Measurements from ENCODE around the gene FLCN.

FLCN gene

GRCh38 chr17:17228521-17229279 is 8.3 kb downstream of the FLCN start:
- no peak for TF ChIP-seq CTCF (IDR thresholded peaks at IDR 0.05; ENCODE audit: low read depth, low read length)
- in situ Hi-C loops (cut with HindIII; ENCODE audit: low sequenced_read_pairs): no loop called here
- no peak for DNase-seq (ENCODE audit: low read depth, low spot score)
- H3K4me3 ChIP-seq (ENCODE audit: low read depth, low read length): no peak overlapping the region

- in situ Hi-C loops (cut with HindIII; ENCODE audit: low sequenced_read_pairs): no loop called here
- DNase-seq (ENCODE audit: low read depth, low spot score): no peak
- TF ChIP-seq CTCF (IDR thresholded peaks at IDR 0.05; ENCODE audit: low read depth, low read length): no peak
- no peak overlapping the region for H3K4me3 ChIP-seq (ENCODE audit: low read depth, low read length)
These were observed 9.1 kb downstream of the FLCN start for GRCh38 chr17:17227608-17228520.

- no peak overlapping the region for H3K4me3 ChIP-seq (ENCODE audit: low read depth, low read length)
- no peak for TF ChIP-seq CTCF (IDR thresholded peaks at IDR 0.05; ENCODE audit: low read depth, low read length)
- no peak for DNase-seq (ENCODE audit: low read depth, low spot score)
- in situ Hi-C loops (cut with HindIII; ENCODE audit: low sequenced_read_pairs): no loop called here
These were observed 10.3 kb downstream of the FLCN start for GRCh38 chr17:17226451-17227265.

- no peak overlapping the region for H3K4me3 ChIP-seq (ENCODE audit: low read depth, low read length)
- TF ChIP-seq CTCF (IDR thresholded peaks at IDR 0.05; ENCODE audit: low read depth, low read length): no peak
- DNase-seq (ENCODE audit: low read depth, low spot score): no peak
- in situ Hi-C loops (cut with HindIII; ENCODE audit: low sequenced_read_pairs): no loop called here
These were observed 11.1 kb downstream of the FLCN start for GRCh38 chr17:17225901-17226300.

- no peak for DNase-seq (ENCODE audit: low read depth, low spot score)
- in situ Hi-C loops (cut with HindIII; ENCODE audit: low sequenced_read_pairs): no loop called here
- no peak overlapping the region for H3K4me3 ChIP-seq (ENCODE audit: low read depth, low read length)
- no peak for TF ChIP-seq CTCF (IDR thresholded peaks at IDR 0.05; ENCODE audit: low read depth, low read length)
These were observed 12.8 kb downstream of the FLCN start for GRCh38 chr17:17224137-17224536.

- H3K4me3 ChIP-seq (ENCODE audit: low read depth, low read length): no peak overlapping the region
- DNase-seq (ENCODE audit: low read depth, low spot score): no peak
- in situ Hi-C loops (cut with HindIII; ENCODE audit: low sequenced_read_pairs): no loop called here
- TF ChIP-seq CTCF (IDR thresholded peaks at IDR 0.05; ENCODE audit: low read depth, low read length): no peak
These were observed 13.2 kb downstream of the FLCN start for GRCh38 chr17:17223736-17224135.

Data from astrocyte of the spinal cord (primary cell).